Mesenchymal stem cell (in vitro differentiated cells and primary cell): Measurements from ENCODE around the gene TSPAN8. TPM values are rescaled to one million over a fixed set of nuclear protein-coding genes. Genes with fewer than 3 reads are reported as not detected.

Experiments
- DNase-seq: peaks from one replicate; pipeline ENCODE4 v3.0.0-alpha.2; 2013
- H2AFZ ChIP-seq: one replicate; pipeline ENCODE4 v1.6.1; 2013; ENCODE audit warnings: low read depth, mild to moderate bottlenecking, control low read depth, inconsistent platforms, low read length, moderate library complexity
- H2AK5ac ChIP-seq: 2 replicates; pipeline ENCODE4 v1.6.1; 2013; ENCODE audit warnings: low read length, moderate library complexity, mild to moderate bottlenecking, inconsistent platforms; ENCODE audit not compliant: severe bottlenecking
- H2BK120ac ChIP-seq: one replicate; pipeline ENCODE4 v1.6.1; 2013; ENCODE audit warnings: low read depth, mild to moderate bottlenecking, inconsistent platforms, low read length, moderate library complexity
- H2BK12ac ChIP-seq, 2 experiments: one replicate each; pipeline ENCODE4 v1.6.1; 2013; ENCODE audit warnings: inconsistent platforms in 2 of 2, low read length in 2 of 2, mild to moderate bottlenecking in 2 of 2, moderate library complexity in 2 of 2, control low read depth in 1 of 2
- H2BK15ac ChIP-seq: one replicate; pipeline ENCODE4 v1.6.1; 2013; ENCODE audit warnings: mild to moderate bottlenecking, low read depth, inconsistent platforms; ENCODE audit not compliant: poor library complexity, severe bottlenecking
- H2BK5ac ChIP-seq: 2 replicates; pipeline ENCODE4 v1.6.1; 2013; ENCODE audit warnings: low read depth, mild to moderate bottlenecking, low read length, control low read depth, inconsistent platforms; ENCODE audit not compliant: poor library complexity, severe bottlenecking
- H3K14ac ChIP-seq, 2 experiments: one replicate each; pipeline ENCODE4 v1.6.1; 2013; ENCODE audit warnings: inconsistent platforms in 2 of 2, low read length in 2 of 2, control low read depth in 1 of 2, mild to moderate bottlenecking in 1 of 2, moderate library complexity in 1 of 2
- H3K18ac ChIP-seq, 2 experiments: one replicate each; pipeline ENCODE4 v1.6.1; 2013; ENCODE audit warnings: inconsistent platforms in 2 of 2, low read length in 2 of 2, control low read depth in 1 of 2, low read depth in 1 of 2, mild to moderate bottlenecking in 1 of 2
- H3K23ac ChIP-seq, 2 experiments: one replicate each; pipeline ENCODE4 v1.6.1; 2013; ENCODE audit warnings: inconsistent platforms in 2 of 2, low read length in 2 of 2, mild to moderate bottlenecking in 2 of 2, moderate library complexity in 2 of 2, control low read depth in 1 of 2
- H3K27ac ChIP-seq: 2 replicates; pipeline ENCODE4 v1.5.1; 2013; ENCODE audit warnings: mild to moderate bottlenecking, moderate library complexity, low read length, control low read depth, inconsistent platforms; ENCODE audit not compliant: poor library complexity, severe bottlenecking
- H3K27me3 ChIP-seq, 2 experiments: 2 replicates each; pipeline versions ENCODE4 v1.6.1 to v1.7.0; 2013; ENCODE audit warnings: low read length in 2 of 2, mild to moderate bottlenecking in 2 of 2, moderate library complexity in 2 of 2, control low read depth in 1 of 2, inconsistent platforms in 1 of 2; ENCODE audit not compliant: control insufficient read depth in 1 of 2, insufficient read depth in 1 of 2
- H3K36me3 ChIP-seq, 2 experiments: 2 replicates each; pipeline versions ENCODE4 v1.6.1 to v1.7.0; 2013; ENCODE audit warnings: low read length in 2 of 2, control low read depth in 1 of 2, inconsistent platforms in 1 of 2, low read depth in 1 of 2, mild to moderate bottlenecking in 1 of 2; ENCODE audit not compliant: insufficient read depth in 2 of 2, control insufficient read depth in 1 of 2
- H3K4ac ChIP-seq, 2 experiments: one replicate each; pipeline ENCODE4 v1.6.1; 2013; ENCODE audit warnings: inconsistent platforms in 2 of 2, low read length in 2 of 2, mild to moderate bottlenecking in 2 of 2, moderate library complexity in 2 of 2, control low read depth in 1 of 2, low read depth in 1 of 2
- H3K4me1 ChIP-seq: 2 replicates; pipeline ENCODE4 v1.6.1; 2013; ENCODE audit warnings: low read depth, low read length, control low read depth; ENCODE audit not compliant: control insufficient read depth, insufficient read depth
- H3K4me2 ChIP-seq: 2 replicates; pipeline ENCODE4 v1.6.1; 2013; ENCODE audit warnings: low read length, mild to moderate bottlenecking, inconsistent platforms; ENCODE audit not compliant: poor library complexity, severe bottlenecking
- H3K4me3 ChIP-seq, 2 experiments: 2 replicates each; pipeline versions ENCODE4 v1.5.1 to v1.7.0; 2013; ENCODE audit warnings: low read length in 2 of 2, mild to moderate bottlenecking in 2 of 2, control low read depth in 1 of 2, low read depth in 1 of 2; ENCODE audit not compliant: insufficient read depth in 1 of 2
- H3K79me1 ChIP-seq: replicated peaks from 2 replicates; pipeline ENCODE4 v1.6.1; 2013; ENCODE audit warnings: mild to moderate bottlenecking, control low read depth, low read length, inconsistent platforms; ENCODE audit not compliant: poor library complexity, severe bottlenecking
- H3K9ac ChIP-seq: 2 replicates; pipeline ENCODE4 v1.7.0; 2013; ENCODE audit warnings: mild to moderate bottlenecking, low read length, moderate library complexity
- H3K9me3 ChIP-seq: 2 replicates; pipeline ENCODE4 v1.7.0; 2013; ENCODE audit warnings: mild to moderate bottlenecking, low read length; ENCODE audit not compliant: control insufficient read depth
- H4K8ac ChIP-seq: one replicate; pipeline ENCODE4 v1.6.1; 2013; ENCODE audit warnings: inconsistent platforms, mild to moderate bottlenecking, low read length, moderate library complexity
- H4K91ac ChIP-seq: one replicate; pipeline ENCODE4 v1.6.1; 2013; ENCODE audit warnings: mild to moderate bottlenecking, low read length, inconsistent platforms
- WGBS: methylation state at CpG from one replicate; pipeline ENCODE4 v1.1.7; 2013; ENCODE audit warnings: mixed read lengths; 5-methylcytosine and 5-hydroxymethylcytosine counted together
- polyA plus RNA-seq, 2 experiments: library from polyadenylated mRNA; stranded (reverse); fragments of 200-250 nt; gene quantifications; one replicate each; pipeline ENCODE4 v1.2.3, GENCODE V29; 2013

Gene TSPAN8
- polyA plus RNA-seq (2013, experiment 1 of 2), result not detected
- polyA plus RNA-seq (2013, experiment 2 of 2), result not detected

GRCh38 chr12:71157601-71158233 is at the start of gene TSPAN8:
Gene TSPAN8, minus strand, starts transcription at chr12:71157999. Its CDS starts 321 bp downstream, at chr12:71157678.
- no peak within 1 kb of the TSS for H3K23ac ChIP-seq
- H2BK120ac ChIP-seq, result no peak within 1 kb of the TSS
- no peaks in the 10 kb centered on the region for H3K79me1 ChIP-seq
- H3K27me3 ChIP-seq, result no peaks in the 10 kb centered on the region
- no peak within 1 kb of the TSS for H3K14ac ChIP-seq
- no peak within 1 kb of the TSS for H2AK5ac ChIP-seq
- no peak for DNase-seq
- H2BK15ac ChIP-seq, result no peak within 1 kb of the TSS
- no peak within 1 kb of the TSS for H3K4ac ChIP-seq
- no peak within 1 kb of the TSS for H3K4me2 ChIP-seq
- H3K9me3 ChIP-seq, result no peaks in the 10 kb centered on the region
- H3K36me3 ChIP-seq, result no peaks in the 10 kb centered on the region
- H3K4me3 ChIP-seq, result peak within 1 kb of the TSS in 1 of 2 experiments; percentile 45
- H2BK5ac ChIP-seq, result no peak within 1 kb of the TSS
- no peak within 1 kb of the TSS for H3K27ac ChIP-seq
- no peak within 1 kb of the TSS for H2BK12ac ChIP-seq
- H3K9ac ChIP-seq, result peak within 1 kb of the TSS; percentile 54
- H3K4me1 ChIP-seq, result no peaks in the 10 kb centered on the region
- 74% methylated on average over 5 of the region's 7 CpGs for WGBS
- H4K91ac ChIP-seq, result no peak within 1 kb of the TSS
- no peak within 1 kb of the TSS for H3K18ac ChIP-seq
- no peak within 1 kb of the TSS for H4K8ac ChIP-seq
- no peak within 1 kb of the TSS for H2AFZ ChIP-seq

GRCh38 chr12:71201136-71201679 is 43.4 kb upstream of the TSPAN8 start:
- Histone ChIP-seq H3K36me3 (no peaks in the 10 kb centered on the region), H2BK5ac (no peak overlapping the region), H3K9ac (no peak overlapping the region), H3K18ac (no peak overlapping the region), H3K4me3 (no peak overlapping the region), H3K9me3 (peaks cover 9% of the 10 kb centered on the region), H2BK120ac (no peak overlapping the region), H2BK12ac (no peak overlapping the region), H3K27ac (no peak overlapping the region), H2AFZ (no peak overlapping the region), H3K4ac (no peak overlapping the region), H3K27me3 (no peaks in the 10 kb centered on the region), H3K14ac (no peak overlapping the region), H3K23ac (no peak overlapping the region), H4K8ac (no peak overlapping the region), H3K4me2 (no peak overlapping the region), H2BK15ac (no peak overlapping the region), H4K91ac (no peak overlapping the region), H3K79me1 (no peaks in the 10 kb centered on the region), H3K4me1 (no peaks in the 10 kb centered on the region), H2AK5ac (no peak overlapping the region)
- DNase-seq, result no peak
- WGBS, result no CpG with 5 or more reads among the region's 1 CpG

- Histone ChIP-seq H3K4me2 (no peak overlapping the region), H2AK5ac (no peak overlapping the region), H2BK15ac (no peak overlapping the region), H3K27ac (no peak overlapping the region), H3K27me3 (no peaks in the 10 kb centered on the region), H3K23ac (no peak overlapping the region), H3K14ac (no peak overlapping the region), H2BK12ac (no peak overlapping the region), H3K4me1 (no peaks in the 10 kb centered on the region), H4K8ac (no peak overlapping the region), H3K36me3 (no peaks in the 10 kb centered on the region), H2BK120ac (no peak overlapping the region), H4K91ac (no peak overlapping the region), H3K9me3 (peaks cover 6% of the 10 kb centered on the region), H2AFZ (no peak overlapping the region), H3K4ac (no peak overlapping the region), H3K9ac (no peak overlapping the region), H3K4me3 (no peak overlapping the region), H2BK5ac (no peak overlapping the region), H3K79me1 (no peaks in the 10 kb centered on the region), H3K18ac (no peak overlapping the region)
- no CpG with 5 or more reads among the region's 2 CpGs for WGBS
- no peak for DNase-seq
These were observed 42.9 kb upstream of the TSPAN8 start for GRCh38 chr12:71200706-71201105.

- Histone ChIP-seq H3K27me3 (no peaks in the 10 kb centered on the region), H3K4ac (no peak overlapping the region), H3K23ac (no peak overlapping the region), H3K18ac (no peak overlapping the region), H2AFZ (no peak overlapping the region), H3K36me3 (no peaks in the 10 kb centered on the region), H2BK15ac (no peak overlapping the region), H3K79me1 (no peaks in the 10 kb centered on the region), H3K4me1 (no peaks in the 10 kb centered on the region), H3K4me2 (no peak overlapping the region), H2BK12ac (no peak overlapping the region), H3K9me3 (peaks cover 1% of the 10 kb centered on the region), H3K14ac (no peak overlapping the region), H3K4me3 (no peak overlapping the region), H2BK5ac (no peak overlapping the region), H4K8ac (no peak overlapping the region), H3K9ac (no peak overlapping the region), H2BK120ac (no peak overlapping the region), H2AK5ac (no peak overlapping the region), H4K91ac (no peak overlapping the region), H3K27ac (no peak overlapping the region)
- no peak for DNase-seq
These were observed 39.7 kb upstream of the TSPAN8 start for GRCh38 chr12:71197460-71197859.
